ENCODE measurements around the gene PDAP1. TPM values are rescaled to one million over a fixed set of nuclear protein-coding genes. Genes with fewer than 3 reads are reported as not detected.

The PDAP1 gene
- total RNA-seq, 1 experiment from 2014 or later, result 147 TPM

DNA sequence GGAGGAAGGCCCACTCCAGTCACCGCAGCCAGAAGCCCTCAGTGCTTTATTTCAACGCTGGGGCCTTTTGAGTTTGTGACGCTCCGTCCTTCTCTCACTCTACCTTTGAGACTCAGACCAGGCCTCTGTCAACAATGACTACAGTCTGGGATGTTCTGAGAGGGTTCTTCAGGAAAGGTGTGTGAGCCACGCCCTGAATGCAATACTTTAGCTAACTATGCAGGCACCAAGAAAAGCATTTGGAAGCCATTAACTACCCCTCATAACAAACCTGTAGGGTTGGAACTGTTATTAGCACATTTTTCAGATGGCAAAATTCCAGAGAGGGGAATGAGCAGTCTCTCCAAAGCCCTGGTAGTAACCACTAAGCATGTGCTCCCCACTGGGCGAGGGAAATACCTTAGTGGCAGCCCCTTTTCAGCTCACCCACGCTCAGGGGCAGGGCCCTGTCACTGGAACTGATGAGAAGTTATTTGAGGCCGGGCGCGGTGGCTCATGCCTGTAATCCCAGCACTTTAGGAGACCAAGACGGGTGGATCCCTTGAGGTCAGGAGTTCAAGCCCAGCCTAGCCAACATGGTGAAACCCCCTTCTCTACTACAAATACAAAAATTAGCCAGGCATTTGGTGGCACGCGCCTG, 39.5 kb downstream of the PDAP1 start:
- Histone ChIP-seq H3K4me1 (ENCODE audit: control insufficient read depth, insufficient read depth, low read length) (peaks cover 18% of the 10 kb centered on the region), H3K4me3 (ENCODE audit: low read depth in 2 of 2, low read length in 2 of 2) (no peak overlapping the region), H3K27me3 (ENCODE audit: control insufficient read depth, insufficient read depth, low read length) (no peaks in the 10 kb centered on the region), H3K9me3 (ENCODE audit: control insufficient read depth, insufficient read depth, low read depth, low read length) (no peaks in the 10 kb centered on the region), H3K27ac (ENCODE audit: low read length) (no peak overlapping the region), H3K36me3 (ENCODE audit: control insufficient read depth, insufficient read depth, low read length) (peaks cover 6% of the 10 kb centered on the region; the same call in 1 of the 2 replicates)
- no TSS peak for BruUV-seq (replicated peaks)
- in situ Hi-C loops (cut with HindIII; ENCODE audit: low pct_unique_long_range_greater_than_20kb, low sequenced_read_pairs) (no loop called here), intact Hi-C loops (cut with micrococcal nuclease; ENCODE audit: unreplicated experiment) (no loop called here)
- ChIA-PET CTCF (no interaction called here), POLR2A (no interaction called here)
- ATAC-seq (no peak), DNase-seq (ENCODE audit: low read depth, low spot score) (no peak)
- no peak for TF ChIP-seq POLR2AphosphoS5 (IDR thresholded peaks at IDR 0.05; ENCODE audit: low read depth, low read length)
- no peak for TF ChIP-seq SIN3A (IDR thresholded peaks at IDR 0.05; ENCODE audit: borderline replicate concordance, insufficient read depth, low read depth, low read length)
- TF ChIP-seq, protein P1, sequence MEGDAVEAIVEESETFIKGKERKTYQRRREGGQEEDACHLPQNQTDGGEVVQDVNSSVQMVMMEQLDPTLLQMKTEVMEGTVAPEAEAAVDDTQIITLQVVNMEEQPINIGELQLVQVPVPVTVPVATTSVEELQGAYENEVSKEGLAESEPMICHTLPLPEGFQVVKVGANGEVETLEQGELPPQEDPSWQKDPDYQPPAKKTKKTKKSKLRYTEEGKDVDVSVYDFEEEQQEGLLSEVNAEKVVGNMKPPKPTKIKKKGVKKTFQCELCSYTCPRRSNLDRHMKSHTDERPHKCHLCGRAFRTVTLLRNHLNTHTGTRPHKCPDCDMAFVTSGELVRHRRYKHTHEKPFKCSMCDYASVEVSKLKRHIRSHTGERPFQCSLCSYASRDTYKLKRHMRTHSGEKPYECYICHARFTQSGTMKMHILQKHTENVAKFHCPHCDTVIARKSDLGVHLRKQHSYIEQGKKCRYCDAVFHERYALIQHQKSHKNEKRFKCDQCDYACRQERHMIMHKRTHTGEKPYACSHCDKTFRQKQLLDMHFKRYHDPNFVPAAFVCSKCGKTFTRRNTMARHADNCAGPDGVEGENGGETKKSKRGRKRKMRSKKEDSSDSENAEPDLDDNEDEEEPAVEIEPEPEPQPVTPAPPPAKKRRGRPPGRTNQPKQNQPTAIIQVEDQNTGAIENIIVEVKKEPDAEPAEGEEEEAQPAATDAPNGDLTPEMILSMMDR (IDR thresholded peaks at IDR 0.05), result no peak
- TF ChIP-seq TCF7L2 (IDR thresholded peaks at IDR 0.05; ENCODE audit: low read depth, low read length), result no peak
- TF ChIP-seq, protein P2, sequence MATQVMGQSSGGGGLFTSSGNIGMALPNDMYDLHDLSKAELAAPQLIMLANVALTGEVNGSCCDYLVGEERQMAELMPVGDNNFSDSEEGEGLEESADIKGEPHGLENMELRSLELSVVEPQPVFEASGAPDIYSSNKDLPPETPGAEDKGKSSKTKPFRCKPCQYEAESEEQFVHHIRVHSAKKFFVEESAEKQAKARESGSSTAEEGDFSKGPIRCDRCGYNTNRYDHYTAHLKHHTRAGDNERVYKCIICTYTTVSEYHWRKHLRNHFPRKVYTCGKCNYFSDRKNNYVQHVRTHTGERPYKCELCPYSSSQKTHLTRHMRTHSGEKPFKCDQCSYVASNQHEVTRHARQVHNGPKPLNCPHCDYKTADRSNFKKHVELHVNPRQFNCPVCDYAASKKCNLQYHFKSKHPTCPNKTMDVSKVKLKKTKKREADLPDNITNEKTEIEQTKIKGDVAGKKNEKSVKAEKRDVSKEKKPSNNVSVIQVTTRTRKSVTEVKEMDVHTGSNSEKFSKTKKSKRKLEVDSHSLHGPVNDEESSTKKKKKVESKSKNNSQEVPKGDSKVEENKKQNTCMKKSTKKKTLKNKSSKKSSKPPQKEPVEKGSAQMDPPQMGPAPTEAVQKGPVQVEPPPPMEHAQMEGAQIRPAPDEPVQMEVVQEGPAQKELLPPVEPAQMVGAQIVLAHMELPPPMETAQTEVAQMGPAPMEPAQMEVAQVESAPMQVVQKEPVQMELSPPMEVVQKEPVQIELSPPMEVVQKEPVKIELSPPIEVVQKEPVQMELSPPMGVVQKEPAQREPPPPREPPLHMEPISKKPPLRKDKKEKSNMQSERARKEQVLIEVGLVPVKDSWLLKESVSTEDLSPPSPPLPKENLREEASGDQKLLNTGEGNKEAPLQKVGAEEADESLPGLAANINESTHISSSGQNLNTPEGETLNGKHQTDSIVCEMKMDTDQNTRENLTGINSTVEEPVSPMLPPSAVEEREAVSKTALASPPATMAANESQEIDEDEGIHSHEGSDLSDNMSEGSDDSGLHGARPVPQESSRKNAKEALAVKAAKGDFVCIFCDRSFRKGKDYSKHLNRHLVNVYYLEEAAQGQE (IDR thresholded peaks at IDR 0.05; ENCODE audit: insufficient read depth in 1 of 2, low read depth in 2 of 2, low read length in 1 of 2), result no peak

DNA sequence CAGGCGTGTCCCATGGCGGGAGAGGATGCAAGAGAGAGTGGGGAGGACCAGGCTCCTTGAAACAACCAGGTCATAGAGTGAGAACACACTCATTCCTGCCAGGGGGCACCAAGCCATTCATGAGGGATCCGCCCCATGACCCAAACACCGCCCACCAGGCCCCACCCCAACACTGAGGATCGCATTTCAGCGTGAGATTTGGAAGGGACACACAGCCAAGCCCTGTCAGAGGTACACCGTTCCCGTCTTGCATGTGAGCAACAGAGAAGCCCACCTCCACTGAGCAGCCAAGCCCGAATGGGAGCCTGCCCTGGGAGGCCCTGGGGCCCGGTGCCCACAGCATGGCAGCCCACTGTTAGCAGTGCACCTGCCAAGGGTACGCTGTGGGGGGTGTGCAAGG, 41.8 kb downstream of the PDAP1 start:
- BruUV-seq (replicated peaks), result no TSS peak
- Histone ChIP-seq H3K36me3 (ENCODE audit: control insufficient read depth, insufficient read depth, low read length) (peaks cover 6% of the 10 kb centered on the region; the same call in 1 of the 2 replicates), H3K9me3 (ENCODE audit: control insufficient read depth, insufficient read depth, low read depth, low read length) (no peaks in the 10 kb centered on the region), H3K27me3 (ENCODE audit: control insufficient read depth, insufficient read depth, low read length) (no peaks in the 10 kb centered on the region), H3K4me1 (ENCODE audit: control insufficient read depth, insufficient read depth, low read length) (0 out of 2 replicates have a peak, but pooled peaks cover 6% of the 10 kb centered on the region), H3K27ac (ENCODE audit: low read length) (no peak overlapping the region), H3K4me3 (ENCODE audit: low read depth in 2 of 2, low read length in 2 of 2) (no peak overlapping the region)
- TF ChIP-seq, protein P1 (IDR thresholded peaks at IDR 0.05), result no peak
- TF ChIP-seq POLR2AphosphoS5 (IDR thresholded peaks at IDR 0.05; ENCODE audit: low read depth, low read length) (no peak), SIN3A (IDR thresholded peaks at IDR 0.05; ENCODE audit: borderline replicate concordance, insufficient read depth, low read depth, low read length) (no peak), TCF7L2 (IDR thresholded peaks at IDR 0.05; ENCODE audit: low read depth, low read length) (no peak)
- TF ChIP-seq, protein P2 (IDR thresholded peaks at IDR 0.05; ENCODE audit: insufficient read depth in 1 of 2, low read depth in 2 of 2, low read length in 1 of 2), result no peak
- ATAC-seq (no peak), DNase-seq (ENCODE audit: low read depth, low spot score) (no peak)
- ChIA-PET POLR2A (no interaction called here), CTCF (interaction anchor here (0.5 kb wide), 1 partner anchor 144 kb away, joined by 5 read pairs; no protein-coding TSS in a partner anchor)
- intact Hi-C loops (cut with micrococcal nuclease; ENCODE audit: unreplicated experiment), result no loop called here
- in situ Hi-C loops (cut with HindIII; ENCODE audit: low pct_unique_long_range_greater_than_20kb, low sequenced_read_pairs), result no loop called here
